Neural cell (in vitro differentiated cells): ENCODE measurements around the gene SLIT3. TPM values are rescaled to one million over a fixed set of nuclear protein-coding genes. Genes with fewer than 3 reads are reported as not detected.

Source experiments
- H2AFZ ChIP-seq: fragments of 200-600, 300-800 bp; sonication (generic), shearing (Covaris generic); 2 replicates; pipeline ENCODE4 v1.6.0; 2014; ENCODE audit warnings: low read depth, mild to moderate bottlenecking, antibody characterized with exemption, low read length, moderate library complexity
- H3F3A ChIP-seq: fragments of 200-600 bp; shearing (Covaris generic); 2 replicates; pipeline ENCODE4 v1.6.1; 2016; ENCODE audit warnings: mild to moderate bottlenecking, moderate library complexity, mixed read lengths, antibody characterized with exemption, low read length; ENCODE audit not compliant: insufficient read depth, poor library complexity, severe bottlenecking
- H3K27ac ChIP-seq: fragments of 200-600, 300-800 bp; sonication (generic), shearing (Covaris generic); 2 replicates; pipeline ENCODE4 v1.5.1; 2014; ENCODE audit warnings: mild to moderate bottlenecking, low read length, moderate library complexity
- H3K27me3 ChIP-seq: fragments of 300-800, 200-600 bp; sonication (generic), shearing (Covaris generic); 2 replicates; pipeline ENCODE4 v1.6.0; 2014; ENCODE audit warnings: mild to moderate bottlenecking, low read depth, low read length, moderate library complexity; ENCODE audit not compliant: insufficient read depth
- H3K36me3 ChIP-seq: fragments of 300-800, 200-600 bp; sonication (generic), shearing (Covaris generic); 2 replicates; pipeline ENCODE4 v1.5.1; 2014; ENCODE audit warnings: mild to moderate bottlenecking, antibody characterized with exemption, low read length, moderate library complexity; ENCODE audit not compliant: insufficient read depth
- H3K4me2 ChIP-seq: fragments of 300-800, 200-600 bp; sonication (generic), shearing (Covaris generic); 2 replicates; pipeline ENCODE4 v1.6.0; 2014; ENCODE audit warnings: mild to moderate bottlenecking, low read length
- H3K4me3 ChIP-seq: fragments of 300-800, 200-600 bp; sonication (generic), shearing (Covaris generic); 2 replicates; pipeline ENCODE4 v1.5.1; 2014; ENCODE audit warnings: mild to moderate bottlenecking, low read length, moderate library complexity
- H3K79me2 ChIP-seq: fragments of 200-600 bp; shearing (Covaris generic); replicated peaks from 2 replicates; pipeline ENCODE4 v1.6.0; 2014; ENCODE audit warnings: mild to moderate bottlenecking, low read length, moderate library complexity; ENCODE audit not compliant: insufficient read depth
- H3K9ac ChIP-seq: fragments of 300-800, 200-600 bp; sonication (generic), shearing (Covaris generic); 2 replicates; pipeline ENCODE4 v1.6.1; 2016; ENCODE audit warnings: mild to moderate bottlenecking, low read length, mixed read lengths
- H3K9me2 ChIP-seq: fragments of 200-600 bp; shearing (Covaris generic); 2 replicates; pipeline ENCODE4 v1.6.1; 2016; ENCODE audit warnings: mild to moderate bottlenecking, low read length, mixed read lengths; ENCODE audit not compliant: insufficient read depth
- H3K9me3 ChIP-seq: fragments of 200-600, 300-800 bp; sonication (generic), shearing (Covaris generic); 2 replicates; pipeline ENCODE4 v1.6.1; 2016; ENCODE audit warnings: mild to moderate bottlenecking, mixed run types, low read length, moderate library complexity, mixed read lengths
- H4K20me1 ChIP-seq: fragments of 200-600 bp; shearing (Covaris generic); 2 replicates; pipeline ENCODE4 v1.6.1; 2016; ENCODE audit warnings: mild to moderate bottlenecking, mixed run types; ENCODE audit not compliant: insufficient read depth
- CTCF ChIP-seq: fragments of 450-650 bp; IDR thresholded peaks from 2 replicates; pipeline ENCODE4 v1.5.1; 2014; ENCODE audit warnings: antibody characterized with exemption, mild to moderate bottlenecking, moderate library complexity; ENCODE audit not compliant: poor library complexity, severe bottlenecking
- EP300 ChIP-seq: fragments of 450-650 bp; conservative IDR thresholded peaks from 2 replicates; pipeline ENCODE4 v1.6.1; 2014; ENCODE audit warnings: antibody characterized with exemption, mild to moderate bottlenecking, moderate library complexity; ENCODE audit not compliant: poor library complexity, severe bottlenecking
- EZH2 ChIP-seq: fragments of 200-600, 300-800 bp; shearing (Covaris generic), sonication (generic); IDR thresholded peaks from 2 replicates; pipeline ENCODE4 v1.6.1; 2014; ENCODE audit warnings: antibody characterized with exemption, low read length, borderline replicate concordance, mild to moderate bottlenecking; ENCODE audit not compliant: insufficient read depth, poor library complexity, severe bottlenecking
- MXI1 ChIP-seq: fragments of 450-650 bp; conservative IDR thresholded peaks from 2 replicates; pipeline ENCODE4 v1.6.1; 2014; ENCODE audit warnings: antibody characterized with exemption, mild to moderate bottlenecking; ENCODE audit not compliant: poor library complexity, severe bottlenecking
- POLR2AphosphoS5 ChIP-seq: IDR thresholded peaks from 2 replicates; pipeline ENCODE4 v1.6.1; 2012
- RAD21 ChIP-seq: fragments of 450-650 bp; conservative IDR thresholded peaks from 2 replicates; pipeline ENCODE4 v1.6.1; 2014; ENCODE audit warnings: antibody characterized with exemption, mild to moderate bottlenecking, moderate library complexity
- REST ChIP-seq: IDR thresholded peaks from 2 replicates; pipeline ENCODE4 v1.6.1; 2012; ENCODE audit warnings: borderline replicate concordance
- SMC3 ChIP-seq: fragments of 450-650 bp; conservative IDR thresholded peaks from 2 replicates; pipeline ENCODE4 v1.6.1; 2014; ENCODE audit warnings: antibody characterized with exemption, mild to moderate bottlenecking, moderate library complexity; ENCODE audit not compliant: poor library complexity
- TAF1 ChIP-seq: IDR thresholded peaks from 2 replicates; pipeline ENCODE4 v1.6.1; 2012; ENCODE audit warnings: low read depth
- polyA plus RNA-seq: library from polyadenylated mRNA; depleted of rRNA; stranded (reverse); fragments of >200 nt; gene quantifications from 2 replicates; pipeline ENCODE4 v1.2.3, GENCODE V29; 2014

SLIT3 gene
- polyA plus RNA-seq, 1 donor from 2014 or later: 1.2 TPM

- H3K27ac ChIP-seq: no peak overlapping the region
- TF ChIP-seq TAF1: no peak
- no peak for TF ChIP-seq CTCF
- no peak for TF ChIP-seq SMC3
- TF ChIP-seq EP300: no peak
- no peak for TF ChIP-seq RAD21
- TF ChIP-seq MXI1: no peak
- no peak for TF ChIP-seq POLR2AphosphoS5
- TF ChIP-seq EZH2: no peak
- TF ChIP-seq REST: no peak
- no peak overlapping the region for H3K9ac ChIP-seq
- H3K79me2 ChIP-seq: no peaks in the 10 kb centered on the region
- H3K9me3 ChIP-seq: no peaks in the 10 kb centered on the region
- H3K4me3 ChIP-seq: no peak overlapping the region
- H3F3A ChIP-seq: no peaks in the 10 kb centered on the region
- H2AFZ ChIP-seq: no peak overlapping the region
- no peaks in the 10 kb centered on the region for H3K36me3 ChIP-seq
- no peaks in the 10 kb centered on the region for H3K27me3 ChIP-seq
- H3K4me2 ChIP-seq: no peak overlapping the region
- no peaks in the 10 kb centered on the region for H3K9me2 ChIP-seq
- H4K20me1 ChIP-seq: no peaks in the 10 kb centered on the region
Observed at GRCh38 chr5:168816661-168817060, 484.3 kb downstream of the SLIT3 start.

- Histone ChIP-seq H3K27me3 (no peaks in the 10 kb centered on the region), H3K36me3 (no peaks in the 10 kb centered on the region), H3F3A (no peaks in the 10 kb centered on the region), H4K20me1 (no peaks in the 10 kb centered on the region), H3K9ac (no peak overlapping the region), H3K9me2 (no peaks in the 10 kb centered on the region), H3K4me3 (no peak overlapping the region), H2AFZ (no peak overlapping the region), H3K79me2 (no peaks in the 10 kb centered on the region), H3K4me2 (no peak overlapping the region), H3K27ac (no peak overlapping the region), H3K9me3 (no peaks in the 10 kb centered on the region)
- TF ChIP-seq TAF1: no peak
- TF ChIP-seq RAD21: no peak
- no peak for TF ChIP-seq CTCF
- no peak for TF ChIP-seq REST
- no peak for TF ChIP-seq POLR2AphosphoS5
- TF ChIP-seq SMC3: no peak
- TF ChIP-seq EP300: no peak
- TF ChIP-seq EZH2: no peak
- TF ChIP-seq MXI1: no peak
Observed at GRCh38 chr5:168813184-168813968, 487.6 kb downstream of the SLIT3 start.
